GM12874 (cell line): ENCODE measurements around the gene TMEM209.

Source experiments
- TF ChIP-seq, protein P1 (sequence below): IDR thresholded peaks from 2 replicates; pipeline ENCODE4 v1.5.1; 2011; ENCODE audit warnings: low read depth, mild to moderate bottlenecking, control low read depth, low read length, moderate library complexity; ENCODE audit not compliant: insufficient read depth

TMEM209 gene

DNA sequence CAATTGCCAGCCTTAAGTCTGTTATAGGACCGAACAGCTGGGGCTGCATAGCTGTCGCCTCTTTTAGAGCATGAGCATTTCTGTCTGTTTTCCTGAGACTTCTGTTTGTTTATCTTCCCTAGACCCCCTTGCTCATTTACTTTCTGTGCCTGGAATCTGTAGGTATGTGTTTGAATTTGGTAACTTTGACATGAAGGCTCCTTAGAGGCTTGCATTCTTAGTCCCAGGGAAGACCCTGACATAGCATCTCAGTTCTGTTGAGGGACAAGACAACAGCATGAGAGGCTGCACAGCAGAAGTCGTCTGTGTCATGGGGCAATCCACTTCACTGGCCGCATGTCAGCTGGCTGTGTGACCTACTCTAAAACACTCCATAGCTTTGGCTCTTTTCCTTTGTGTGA is 76.2 kb downstream of the TMEM209 start:
- TF ChIP-seq, protein P1, sequence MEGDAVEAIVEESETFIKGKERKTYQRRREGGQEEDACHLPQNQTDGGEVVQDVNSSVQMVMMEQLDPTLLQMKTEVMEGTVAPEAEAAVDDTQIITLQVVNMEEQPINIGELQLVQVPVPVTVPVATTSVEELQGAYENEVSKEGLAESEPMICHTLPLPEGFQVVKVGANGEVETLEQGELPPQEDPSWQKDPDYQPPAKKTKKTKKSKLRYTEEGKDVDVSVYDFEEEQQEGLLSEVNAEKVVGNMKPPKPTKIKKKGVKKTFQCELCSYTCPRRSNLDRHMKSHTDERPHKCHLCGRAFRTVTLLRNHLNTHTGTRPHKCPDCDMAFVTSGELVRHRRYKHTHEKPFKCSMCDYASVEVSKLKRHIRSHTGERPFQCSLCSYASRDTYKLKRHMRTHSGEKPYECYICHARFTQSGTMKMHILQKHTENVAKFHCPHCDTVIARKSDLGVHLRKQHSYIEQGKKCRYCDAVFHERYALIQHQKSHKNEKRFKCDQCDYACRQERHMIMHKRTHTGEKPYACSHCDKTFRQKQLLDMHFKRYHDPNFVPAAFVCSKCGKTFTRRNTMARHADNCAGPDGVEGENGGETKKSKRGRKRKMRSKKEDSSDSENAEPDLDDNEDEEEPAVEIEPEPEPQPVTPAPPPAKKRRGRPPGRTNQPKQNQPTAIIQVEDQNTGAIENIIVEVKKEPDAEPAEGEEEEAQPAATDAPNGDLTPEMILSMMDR: no peak

DNA sequence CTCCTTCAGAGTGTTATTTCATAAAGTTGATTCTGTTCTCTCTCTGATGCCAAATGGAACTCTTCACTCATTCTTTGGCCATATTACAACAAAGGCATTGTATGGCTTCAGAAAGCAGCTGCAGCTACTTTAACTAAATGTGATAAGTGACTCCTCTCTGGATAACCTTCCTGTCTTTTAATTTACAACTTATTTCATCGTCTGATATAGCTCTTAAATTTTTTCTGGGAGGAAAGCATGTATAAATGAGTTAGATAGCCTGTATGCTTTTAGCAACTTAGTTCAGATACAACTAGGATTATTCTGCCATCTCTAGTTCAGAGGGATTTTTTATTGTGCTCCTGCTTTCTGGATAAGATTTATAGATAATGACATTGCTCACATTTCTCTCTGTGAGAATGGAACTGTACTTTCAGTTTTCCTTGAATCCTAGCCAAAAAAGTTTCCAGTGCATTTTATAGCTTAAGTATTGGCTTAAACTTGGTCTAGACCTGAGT is 77.3 kb downstream of the TMEM209 start:
- TF ChIP-seq, protein P1: no peak

DNA sequence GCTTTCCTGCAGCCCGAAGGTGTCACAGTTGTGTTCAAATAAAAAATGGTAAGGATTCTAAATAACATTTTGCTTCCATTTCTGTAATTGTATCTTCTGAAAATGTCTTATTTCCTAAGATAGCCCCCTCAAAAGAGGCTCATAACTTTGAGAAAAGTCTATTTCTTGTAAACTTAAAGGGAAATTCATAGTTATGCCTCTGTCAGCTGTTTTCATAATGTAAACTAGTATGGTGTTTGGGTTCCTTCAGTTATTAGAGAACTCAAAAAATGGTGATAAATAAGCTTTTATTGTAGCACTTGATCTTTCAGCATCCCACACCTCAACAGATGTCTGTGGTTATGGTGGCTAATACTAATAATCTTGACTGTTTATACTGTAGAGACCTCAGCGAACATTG is 77.8 kb downstream of the TMEM209 start:
- TF ChIP-seq, protein P1: no peak

DNA sequence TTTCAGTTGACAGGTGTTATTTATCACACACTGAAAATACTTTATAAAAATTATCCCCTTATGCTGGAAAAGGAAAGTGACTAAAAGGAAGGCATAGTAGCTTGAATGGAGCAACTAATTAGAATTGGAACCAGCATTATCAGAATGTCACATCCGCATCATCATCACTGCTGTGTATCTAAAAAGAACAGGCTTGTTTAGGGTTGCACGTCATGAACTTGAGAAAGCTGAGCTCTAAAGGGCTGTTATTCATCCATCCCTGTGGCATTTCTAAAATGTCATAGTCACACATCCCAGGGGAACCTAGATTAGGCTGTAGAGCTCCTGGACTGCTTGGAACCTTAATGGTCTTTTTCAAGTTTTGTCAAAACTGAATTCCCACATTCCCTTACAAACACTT is 80.5 kb downstream of the TMEM209 start:
- TF ChIP-seq, protein P1: no peak

DNA sequence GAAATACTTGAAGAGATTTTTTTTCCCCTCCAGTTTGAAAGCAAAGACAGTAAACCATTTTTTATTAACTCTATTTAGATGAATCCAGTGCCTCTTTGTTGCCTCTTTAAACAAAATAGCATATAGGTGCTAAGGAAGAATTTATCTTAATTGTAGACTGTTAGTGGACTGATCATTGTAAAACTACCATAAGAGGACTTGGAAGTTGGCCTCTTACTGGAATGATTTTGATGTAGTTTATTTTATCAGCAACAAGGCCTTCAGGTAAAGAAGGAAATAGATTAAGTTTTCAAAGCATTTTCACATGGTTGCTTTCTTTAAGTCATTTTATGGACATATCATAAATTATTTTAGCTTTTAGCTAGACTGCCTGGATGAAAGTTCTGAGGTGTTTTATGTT is 81.7 kb downstream of the TMEM209 start:
- TF ChIP-seq, protein P1: no peak

DNA sequence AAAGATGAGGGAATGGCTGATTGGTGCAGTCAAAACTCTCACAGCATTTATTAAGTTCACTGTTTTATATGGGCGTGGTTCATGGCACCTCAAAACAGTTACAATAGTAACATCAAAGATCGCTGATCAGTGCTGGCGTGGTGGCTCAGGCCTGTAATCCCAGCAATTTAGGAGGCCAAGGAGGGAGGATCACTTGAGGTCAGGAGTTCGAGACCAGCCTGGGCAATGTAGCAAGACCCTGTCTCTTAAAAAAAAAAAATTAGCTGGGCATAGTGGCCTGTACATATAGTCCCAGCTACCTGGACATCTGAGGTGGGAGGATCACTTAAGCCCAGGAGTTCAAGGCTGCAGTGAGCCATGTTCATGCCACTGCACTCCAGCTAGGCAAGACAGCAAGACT is 86.4 kb downstream of the TMEM209 start:
- TF ChIP-seq, protein P1: no peak

DNA sequence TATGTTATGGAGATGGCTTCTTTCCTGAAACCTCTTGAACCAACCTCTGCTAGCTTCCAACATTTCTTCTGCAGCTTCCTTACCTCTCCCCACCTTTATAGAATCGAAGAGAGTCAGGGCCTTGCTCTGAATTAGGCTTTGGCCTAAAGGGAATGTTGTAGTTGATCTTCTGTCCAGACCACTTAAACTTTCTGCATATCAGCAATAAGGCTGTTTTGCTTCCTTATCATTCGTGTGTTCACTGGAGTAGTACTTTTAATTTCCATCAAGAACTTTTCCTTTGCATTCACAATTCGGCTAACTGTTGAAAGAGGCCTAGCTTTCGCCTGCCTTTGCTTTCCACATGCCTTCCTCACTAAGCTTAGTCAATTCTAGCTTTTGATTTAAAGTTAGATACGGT is 86.9 kb downstream of the TMEM209 start:
- TF ChIP-seq, protein P1: no peak
